ENCODE measurements around the gene MSL1.

Gene MSL1

GRCh38 chr17:40105861-40106759, 15.7 kb upstream of the MSL1 start:
- no peak for DNase-seq

- peak; percentile 75 for DNase-seq
Observed at GRCh38 chr17:40106760-40107521, 14.8 kb upstream of the MSL1 start.

- peak; percentile 37 for DNase-seq
Observed at GRCh38 chr17:40107522-40108174, 14.1 kb upstream of the MSL1 start.

DNA sequence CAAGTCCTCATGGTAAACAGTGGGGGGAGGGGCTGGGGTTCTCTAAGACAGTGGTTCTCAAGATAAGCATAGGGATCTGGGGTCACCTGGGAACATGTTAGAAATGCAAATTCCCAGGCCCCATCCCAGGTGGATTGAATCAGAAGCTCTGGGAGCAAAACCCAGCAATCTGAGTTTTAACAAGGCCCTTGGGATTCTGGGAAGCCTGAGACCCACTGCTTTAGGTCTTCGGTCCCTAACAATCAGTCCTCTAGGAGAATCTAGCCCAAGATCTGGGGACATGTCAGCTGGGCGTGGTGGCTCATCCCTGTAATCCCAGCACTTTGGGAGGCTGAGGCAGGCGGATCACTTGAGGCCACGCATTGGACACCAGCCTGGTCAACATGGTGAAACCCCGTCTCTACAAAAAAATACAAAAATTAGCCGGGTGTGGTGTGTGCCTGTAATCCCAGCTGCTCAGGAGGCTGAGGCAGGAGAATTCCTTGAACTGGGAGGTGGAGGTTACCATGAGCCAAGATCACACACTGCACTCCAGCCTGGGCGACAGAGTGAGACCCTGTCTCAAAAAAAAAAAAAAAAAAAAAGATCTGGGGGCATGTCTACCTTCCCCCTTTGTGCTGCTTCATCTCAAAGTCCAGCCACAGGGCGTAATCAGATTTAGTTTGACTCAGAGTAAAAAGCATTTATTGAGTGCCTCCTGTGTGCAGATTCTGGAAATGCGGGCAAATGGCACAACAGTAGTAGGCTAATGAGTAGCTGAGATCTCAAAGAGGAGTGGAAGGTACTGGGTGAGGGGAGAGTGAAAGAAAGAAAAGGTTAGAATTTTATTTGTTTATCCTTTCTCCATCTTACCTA, 12.6 kb upstream of the MSL1 start:
- DNase-seq: peak; percentile 33

DNA sequence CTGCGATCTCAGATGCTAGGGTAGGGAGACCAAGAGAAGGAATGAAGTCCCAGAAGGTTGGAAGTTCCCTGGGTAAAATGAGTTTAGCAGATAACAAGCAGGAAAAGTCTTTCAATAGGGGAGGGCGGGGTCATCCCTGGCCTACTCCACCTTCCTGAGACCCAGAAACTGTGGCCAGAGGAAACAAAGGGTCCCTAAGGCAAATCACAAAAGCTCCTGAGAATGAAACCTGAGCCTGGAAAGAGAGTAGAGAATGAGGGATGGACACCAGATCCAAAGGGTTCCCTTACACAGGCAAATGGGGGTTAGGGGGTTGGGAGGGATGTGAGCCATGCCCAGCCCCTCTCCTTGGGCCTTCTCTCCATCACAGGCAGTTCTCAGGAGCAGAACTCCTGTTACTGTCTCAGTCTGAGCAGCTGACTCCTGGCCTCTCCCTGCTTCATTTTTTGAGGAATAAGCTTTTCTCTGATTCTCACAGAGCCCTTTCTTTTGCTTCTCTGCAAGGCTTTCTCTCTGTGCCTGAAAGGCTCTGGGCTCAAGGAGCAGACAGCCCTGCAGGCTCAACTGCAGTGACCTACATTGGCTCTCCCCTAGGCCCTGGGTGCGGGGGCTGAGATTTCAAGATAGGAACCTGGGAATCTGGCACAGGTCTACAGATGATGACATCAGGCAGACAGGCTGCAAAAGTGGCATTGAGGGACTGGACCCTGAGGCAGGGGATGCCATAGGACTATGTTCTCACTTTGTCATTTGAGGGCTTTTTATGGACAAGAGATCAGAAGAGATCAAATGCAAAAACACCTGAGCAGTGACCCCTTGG, 11.5 kb upstream of the MSL1 start:
- DNase-seq: no peak

- DNase-seq: peak; percentile 95
Observed at GRCh38 chr17:40111221-40112128, 10.3 kb upstream of the MSL1 start.

GRCh38 chr17:40112191-40112711, 9.5 kb upstream of the MSL1 start:
- no peak for DNase-seq

DNA sequence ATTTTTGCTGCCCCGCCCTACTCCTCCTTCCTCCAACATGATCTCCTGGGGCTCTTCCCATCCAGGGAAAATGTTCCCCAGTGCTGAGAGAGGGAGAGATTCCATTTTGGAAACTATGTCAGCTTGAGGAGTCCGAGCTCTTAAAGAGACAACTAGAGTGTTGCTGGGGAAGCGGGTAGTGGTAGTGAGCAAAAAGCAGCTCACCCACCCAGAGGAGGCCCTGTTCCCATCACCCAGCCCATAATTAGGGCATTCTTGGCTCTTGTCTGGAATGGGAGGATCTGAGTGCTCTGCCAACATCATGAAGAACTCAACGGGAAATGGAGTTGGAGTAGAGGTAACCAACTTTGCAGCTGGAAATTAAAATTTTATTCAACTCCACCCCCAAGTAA, 9.1 kb upstream of the MSL1 start:
- no peak for DNase-seq

GRCh38 chr17:40113110-40113906, 8.5 kb upstream of the MSL1 start:
- peak; percentile 97 for DNase-seq

DNA sequence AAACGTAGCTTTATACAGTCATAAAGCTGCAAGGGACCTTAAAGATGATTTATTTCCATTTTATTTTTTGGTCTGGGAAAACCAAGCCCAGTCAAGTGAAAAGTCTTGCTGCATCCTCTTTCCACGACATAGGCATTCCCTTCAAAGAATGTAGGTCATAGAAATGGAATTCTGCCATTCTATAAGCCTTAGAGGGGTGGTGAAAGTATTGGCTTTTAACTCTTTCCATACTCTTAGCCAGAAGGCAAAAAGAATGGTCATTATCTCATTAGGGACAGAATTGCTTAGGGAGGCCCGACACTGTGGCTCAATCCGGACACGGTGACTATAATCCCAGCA, 7.9 kb upstream of the MSL1 start:
- peak; percentile 79 for DNase-seq

DNA sequence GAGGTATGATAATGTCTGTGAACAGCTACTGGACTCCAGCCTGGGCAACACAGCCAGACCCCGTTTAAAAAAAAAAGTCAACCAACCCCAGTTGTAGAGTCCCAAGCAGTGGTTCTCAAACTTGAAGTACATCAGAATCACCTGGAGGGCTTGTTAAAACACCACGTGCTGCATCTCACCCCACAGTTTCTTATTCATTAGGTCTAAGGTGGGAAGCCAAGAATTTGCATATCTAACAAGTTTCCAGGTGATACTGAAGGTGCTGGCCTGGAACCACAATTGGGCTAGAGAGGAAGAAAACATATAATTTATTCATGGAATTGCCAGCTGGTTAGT, 6.7 kb upstream of the MSL1 start:
- DNase-seq: no peak

- peak; percentile 55 for DNase-seq
Observed at GRCh38 chr17:40122136-40122998, 596 bp downstream of the MSL1 start.

DNA sequence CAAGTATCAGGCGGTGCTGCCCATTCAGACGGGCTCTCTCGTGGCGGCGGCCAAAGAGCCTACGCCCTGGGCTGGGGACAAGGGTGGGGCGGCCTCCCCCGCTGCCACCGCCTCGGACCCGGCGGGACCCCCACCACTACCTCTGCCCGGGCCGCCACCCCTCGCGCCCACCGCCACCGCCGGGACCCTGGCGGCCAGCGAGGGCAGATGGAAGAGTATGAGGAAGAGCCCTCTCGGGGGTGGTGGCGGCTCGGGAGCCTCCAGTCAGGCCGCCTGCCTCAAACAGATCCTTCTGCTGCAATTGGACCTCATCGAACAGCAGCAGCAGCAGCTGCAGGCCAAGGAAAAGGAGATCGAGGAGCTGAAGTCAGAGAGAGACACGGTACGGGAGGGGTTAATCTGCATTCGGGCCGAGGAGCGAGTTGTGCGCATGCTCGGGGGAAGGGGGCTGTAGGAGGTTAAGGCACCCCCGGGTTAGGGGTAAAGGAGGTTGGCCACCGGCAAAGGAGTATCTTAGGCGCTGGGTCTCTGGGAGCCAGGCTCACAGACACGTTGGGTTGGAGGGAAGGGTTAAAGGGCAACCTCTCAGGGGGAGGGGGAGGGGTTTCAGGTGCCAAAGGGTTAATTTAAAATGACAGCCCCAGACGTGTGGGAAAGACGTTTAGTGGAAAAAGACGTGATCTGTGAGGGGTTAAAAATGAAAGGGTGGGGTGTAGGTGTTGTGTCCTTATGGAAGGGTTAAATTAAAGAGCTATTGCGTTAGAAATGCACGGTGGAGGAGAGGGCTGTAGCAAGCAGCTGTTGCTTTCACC, 1.4 kb downstream of the MSL1 start:
- peak; percentile 54 for DNase-seq

DNA sequence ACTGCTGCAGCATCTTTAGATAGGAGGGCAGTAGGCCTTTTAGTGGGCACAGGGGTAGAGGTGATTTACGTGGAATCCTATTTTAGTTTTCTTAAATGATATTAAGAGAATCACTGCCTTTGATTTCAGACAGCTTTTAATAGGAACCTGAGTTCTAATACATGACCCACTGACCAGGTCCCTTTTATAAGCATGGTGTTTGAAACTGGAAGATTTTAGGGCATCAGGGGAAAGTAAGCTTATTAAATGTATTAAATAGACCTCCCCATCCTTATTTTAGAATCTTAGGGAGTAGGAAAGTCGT, 2.0 kb downstream of the MSL1 start:
- DNase-seq: no peak

DNA sequence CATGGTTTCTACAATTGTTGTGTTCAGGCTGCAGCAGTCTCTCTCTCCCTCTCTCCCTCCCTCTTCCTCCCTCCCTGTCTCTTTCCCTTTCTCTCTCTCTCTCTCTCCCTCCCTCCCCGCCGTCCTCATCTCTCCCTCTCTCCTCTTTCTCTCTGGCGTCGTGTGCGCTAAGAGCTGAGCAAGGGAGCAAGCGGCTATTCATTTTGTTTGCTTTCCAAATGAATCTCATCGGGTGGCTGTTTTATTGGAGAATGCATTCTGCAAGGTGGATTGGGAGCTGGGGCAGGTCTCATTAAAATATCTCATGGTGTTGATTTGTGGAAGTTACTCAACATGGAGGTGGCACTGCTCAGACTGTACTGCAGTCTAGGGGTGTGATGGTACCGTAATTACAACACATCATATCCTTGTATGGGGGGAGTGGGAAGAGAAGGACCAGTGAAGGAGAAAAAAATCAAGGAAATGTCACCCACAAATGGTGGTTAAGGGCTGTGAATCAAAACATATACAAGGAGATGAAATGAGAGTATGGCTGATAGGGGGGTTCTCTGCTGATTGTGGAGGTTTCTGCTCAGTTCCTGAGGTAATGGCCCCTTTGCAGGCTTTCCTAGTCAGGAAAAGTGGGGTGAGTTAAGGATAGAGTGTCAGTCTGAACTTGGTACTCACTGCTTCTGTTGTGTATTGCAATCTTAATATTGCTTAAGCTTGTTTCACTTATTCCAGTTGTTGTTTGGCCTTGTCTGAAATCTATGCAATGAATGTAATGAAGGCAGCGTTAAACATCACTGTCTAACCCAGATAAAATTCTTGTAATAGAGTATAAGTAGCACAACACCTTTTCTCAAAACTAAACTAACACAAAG, 2.7 kb downstream of the MSL1 start:
- peak; percentile 36 for DNase-seq

GRCh38 chr17:40129498-40129897, 7.7 kb downstream of the MSL1 start:
- DNase-seq: no peak
